B cell (primary cell): ENCODE data around the gene SUMO2. TPM values are rescaled to one million over a fixed set of nuclear protein-coding genes. Genes with fewer than 3 reads are reported as not detected.

ENCODE experiments used
- ATAC-seq: fragments of 200-7000 bp; cut with Tn5 transposase; one replicate; pipeline ENCODE4 v1.10.0; 2021; ENCODE audit warnings: low read depth, mild to moderate bottlenecking, moderate number of reproducible peaks, moderate library complexity
- CTCF ChIA-PET: fragments of 350-600 bp; sonication (Branson Sonifier 250); formaldehyde crosslinking; loops from one replicate; lab custom pipeline; 2021; ENCODE audit warnings: antibody characterized with exemption, inconsistent platforms; lab: Charles Lee
- POLR2A ChIA-PET: fragments of 350-600 bp; sonication (Branson Sonifier 250); formaldehyde crosslinking; loops from one replicate; lab custom pipeline; 2021; ENCODE audit warnings: antibody characterized with exemption; lab: Charles Lee
- DNase-seq: peaks from one replicate; pipeline ENCODE4 v3.0.0; 2013
- H2AFZ ChIP-seq: 2 replicates; pipeline ENCODE4 v1.6.1; 2012; ENCODE audit warnings: mild to moderate bottlenecking, low read depth, low read length; ENCODE audit not compliant: insufficient read depth, poor library complexity, severe bottlenecking
- H3K27ac ChIP-seq, 2 donors: 1 replicate in 1 of 2; 2 replicates in 1 of 2; pipeline ENCODE4 v1.5.1; 2012 to 2013; ENCODE audit warnings: low read length in 2 of 2, mild to moderate bottlenecking in 2 of 2, moderate library complexity in 1 of 2
- H3K27me3 ChIP-seq, 4 experiments: fragments of 200-600 bp in 1 of 4; sonication (generic) in 1 of 4; replicated peaks in 1 of 4; 1 replicate in 2 of 4; 2 replicates in 2 of 4; pipeline versions ENCODE4 v1.6.1 to v1.7.0; 2013 to 2016; ENCODE audit warnings: low read length in 3 of 4, mild to moderate bottlenecking in 2 of 4, mixed read lengths in 1 of 4, moderate library complexity in 1 of 4; ENCODE audit not compliant: insufficient read depth in 4 of 4, control insufficient read depth in 3 of 4; ENCODE audit errors: control extremely low read depth in 1 of 4
- H3K36me3 ChIP-seq, 2 experiments: replicated peaks in 1 of 2; 1 replicate in 1 of 2; 2 replicates in 1 of 2; pipeline versions ENCODE4 v1.6.1 to v1.7.1; 2013; ENCODE audit warnings: low read length in 1 of 2; ENCODE audit not compliant: insufficient read depth in 2 of 2, control insufficient read depth in 1 of 2; ENCODE audit errors: control extremely low read depth in 1 of 2, extremely low read depth in 1 of 2
- H3K4me1 ChIP-seq, 2 donors: fragments of 200-600 bp in 1 of 2; sonication (generic) in 1 of 2; 1 replicate in 1 of 2; 2 replicates in 1 of 2; pipeline versions ENCODE4 v1.5.1 to v1.6.1; 2013 to 2017; ENCODE audit warnings: low read length in 2 of 2; ENCODE audit not compliant: control insufficient read depth in 2 of 2, insufficient read depth in 2 of 2
- H3K4me2 ChIP-seq: replicated peaks from 2 replicates; pipeline ENCODE3; 2012; ENCODE audit warnings: mild to moderate bottlenecking, low read depth, low read length; ENCODE audit not compliant: poor library complexity, severe bottlenecking
- H3K4me3 ChIP-seq, 5 experiments: fragments of 200-600 bp in 1 of 5; sonication (generic) in 1 of 5; 1 replicate in 3 of 5; 2 replicates in 2 of 5; pipeline versions ENCODE4 v1.5.1 to v1.7.0; 2011 to 2016; ENCODE audit warnings: low read length in 4 of 5, mild to moderate bottlenecking in 4 of 5, low read depth in 2 of 5, control low read depth in 1 of 5, moderate library complexity in 1 of 5; ENCODE audit not compliant: insufficient read depth in 1 of 5; ENCODE audit errors: control extremely low read depth in 1 of 5, extremely low read depth in 1 of 5
- H3K79me2 ChIP-seq: fragments of 200-600 bp; sonication (generic); one replicate; pipeline ENCODE4 v1.6.0; 2016; ENCODE audit warnings: low read length; ENCODE audit not compliant: control insufficient read depth, insufficient read depth
- H3K9ac ChIP-seq: fragments of 200-600 bp; sonication (generic); 2 replicates; pipeline ENCODE4 v1.6.1; 2017; ENCODE audit warnings: mild to moderate bottlenecking, low read length, moderate library complexity
- H3K9me3 ChIP-seq, 3 donors: one replicate each; pipeline versions ENCODE4 v1.6.1 to v1.7.1; 2013; ENCODE audit warnings: low read length in 2 of 3; ENCODE audit not compliant: control insufficient read depth in 2 of 3, insufficient read depth in 1 of 3; ENCODE audit errors: control extremely low read depth in 1 of 3
- H4K20me1 ChIP-seq: 2 replicates; pipeline ENCODE4 v1.6.0; 2012; ENCODE audit warnings: mild to moderate bottlenecking, low read length; ENCODE audit not compliant: insufficient read depth, control insufficient read depth, poor library complexity, severe bottlenecking
- H3K27ac Mint-ChIP-seq: one replicate; pipeline ENCODE4 v1.8.0; 2021; ENCODE audit warnings: mixed read lengths
- H3K27me3 Mint-ChIP-seq: one replicate; pipeline ENCODE4 v1.8.0; 2021; ENCODE audit warnings: mixed read lengths
- H3K4me1 Mint-ChIP-seq: one replicate; pipeline ENCODE4 v1.8.0; 2021; ENCODE audit warnings: mixed read lengths
- H3K4me3 Mint-ChIP-seq: one replicate; pipeline ENCODE4 v1.8.0; 2021; ENCODE audit warnings: mixed read lengths
- H3K9me3 Mint-ChIP-seq: one replicate; pipeline ENCODE4 v1.8.0; 2022; ENCODE audit warnings: mixed read lengths; ENCODE audit not compliant: insufficient read depth
- EZH2 ChIP-seq: IDR thresholded peaks from 2 replicates; pipeline ENCODE4 v1.6.1; 2012; ENCODE audit warnings: borderline replicate concordance, low read depth, mild to moderate bottlenecking, moderate library complexity, low read length; ENCODE audit not compliant: insufficient read depth, poor library complexity, severe bottlenecking
- WGBS: methylation state at CpG from one replicate; pipeline ENCODE4 v1.1.5; 2013; ENCODE audit warnings: missing lambda C conversion rate; ENCODE audit not compliant: insufficient coverage; 5-methylcytosine and 5-hydroxymethylcytosine counted together
- intact Hi-C: fragments of 100-400 bp; cut with micrococcal nuclease; formaldehyde crosslinking; loops from one replicate; pipeline ENCODE4 v1.10.0; 2022
- polyA plus RNA-seq: library from polyadenylated mRNA; depleted of rRNA; stranded (reverse); fragments of >200 nt; gene quantifications from 2 replicates; pipeline ENCODE4 v1.2.3, GENCODE V29; 2012
- total RNA-seq, 2 donors: library from RNA; stranded (reverse); fragments of 120-200 nt in 1 of 2; gene quantifications; 1 replicate in 1 of 2; 2 replicates in 1 of 2; pipeline versions ENCODE4 v1.2.3 to v1.2.4, GENCODE V29; 2013 to 2022
- TF ChIP-seq, protein P1 (sequence below): fragments of 200-600 bp; IDR thresholded peaks from one replicate; pipeline ENCODE4 v1.8.0; 2022; ENCODE audit warnings: antibody characterized with exemption, mild to moderate bottlenecking

The SUMO2 gene
- total and polyA plus RNA-seq, 2 donors (not counting 1 experiment from before 2014, with no cell fraction given) = 35.1 to 229 TPM

DNA sequence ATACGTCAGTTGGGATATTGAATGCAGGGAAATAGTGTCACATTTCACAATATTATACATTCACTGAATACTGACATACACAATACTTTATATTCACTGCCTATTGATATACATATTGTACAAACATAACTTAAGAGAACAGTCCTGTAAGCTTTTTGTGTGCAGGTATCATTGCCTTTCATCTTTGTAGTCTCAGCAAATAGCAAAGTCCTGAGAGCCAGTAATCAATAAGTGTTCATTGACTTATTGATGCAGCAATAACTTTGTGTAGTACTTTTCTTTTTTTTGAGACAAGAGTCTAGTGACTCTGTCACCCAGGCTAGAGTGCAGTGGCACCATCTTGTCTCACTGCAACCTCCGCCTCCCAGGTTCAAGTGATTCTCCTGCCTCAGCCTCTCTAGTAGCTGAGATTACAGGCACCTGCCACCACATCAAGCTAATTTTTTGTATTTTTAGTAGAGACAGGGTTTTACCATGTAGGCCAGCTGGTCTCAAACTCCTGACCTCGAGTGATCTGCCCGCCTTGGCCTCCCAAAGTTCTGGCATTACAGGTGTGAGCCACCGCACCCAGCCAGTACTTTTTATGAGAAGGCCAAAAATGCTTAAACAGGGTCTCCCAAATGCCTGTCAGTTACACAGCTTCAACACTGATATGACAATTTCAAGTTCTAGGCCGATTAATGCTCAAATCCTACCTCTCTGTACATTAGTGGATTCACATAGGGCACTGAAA, 17.3 kb upstream of the SUMO2 start:
- H3K9me3 Mint-ChIP-seq = no peaks in the 10 kb centered on the region
- no peaks in the 10 kb centered on the region for H3K27me3 ChIP-seq
- peaks cover 0 to 7% of the 10 kb centered on the region in 2 donors for H3K4me1 ChIP-seq
- peaks cover 8% of the 10 kb centered on the region for H3K4me1 Mint-ChIP-seq
- no peak overlapping the region for H3K9ac ChIP-seq
- H3K27ac Mint-ChIP-seq = no peak overlapping the region
- no peak overlapping the region for H3K4me2 ChIP-seq
- H3K79me2 ChIP-seq = peaks cover 9% of the 10 kb centered on the region
- ChIA-PET CTCF (interaction anchor here (0.8 to 8.7 kb wide), 10 partner anchors 12 to 238 kb away, joined by 3 to 249 read pairs (median 7); partner anchors contain the start of genes ARMC7, GGA3, HID1 and MRPS7), POLR2A (no interaction called here)
- no peaks in the 10 kb centered on the region for H4K20me1 ChIP-seq
- no peaks in the 10 kb centered on the region for H3K36me3 ChIP-seq
- 100% methylated on average over 3 of the region's 6 CpGs for WGBS
- intact Hi-C loops = loop anchor here (10.0 kb wide), 1 partner anchor 155 kb away; the partner anchor contains the start of genes ATP5PD and KCTD2
- H2AFZ ChIP-seq = no peak overlapping the region
- H3K27ac ChIP-seq = no peak overlapping the region
- DNase-seq = no peak
- H3K4me3 Mint-ChIP-seq = no peak overlapping the region
- TF ChIP-seq, protein P1, sequence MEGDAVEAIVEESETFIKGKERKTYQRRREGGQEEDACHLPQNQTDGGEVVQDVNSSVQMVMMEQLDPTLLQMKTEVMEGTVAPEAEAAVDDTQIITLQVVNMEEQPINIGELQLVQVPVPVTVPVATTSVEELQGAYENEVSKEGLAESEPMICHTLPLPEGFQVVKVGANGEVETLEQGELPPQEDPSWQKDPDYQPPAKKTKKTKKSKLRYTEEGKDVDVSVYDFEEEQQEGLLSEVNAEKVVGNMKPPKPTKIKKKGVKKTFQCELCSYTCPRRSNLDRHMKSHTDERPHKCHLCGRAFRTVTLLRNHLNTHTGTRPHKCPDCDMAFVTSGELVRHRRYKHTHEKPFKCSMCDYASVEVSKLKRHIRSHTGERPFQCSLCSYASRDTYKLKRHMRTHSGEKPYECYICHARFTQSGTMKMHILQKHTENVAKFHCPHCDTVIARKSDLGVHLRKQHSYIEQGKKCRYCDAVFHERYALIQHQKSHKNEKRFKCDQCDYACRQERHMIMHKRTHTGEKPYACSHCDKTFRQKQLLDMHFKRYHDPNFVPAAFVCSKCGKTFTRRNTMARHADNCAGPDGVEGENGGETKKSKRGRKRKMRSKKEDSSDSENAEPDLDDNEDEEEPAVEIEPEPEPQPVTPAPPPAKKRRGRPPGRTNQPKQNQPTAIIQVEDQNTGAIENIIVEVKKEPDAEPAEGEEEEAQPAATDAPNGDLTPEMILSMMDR = no peak
- TF ChIP-seq EZH2 = no peak
- H3K27me3 Mint-ChIP-seq = no peaks in the 10 kb centered on the region
- H3K4me3 ChIP-seq = no peak overlapping the region
- no peak for ATAC-seq
- no peaks in the 10 kb centered on the region for H3K9me3 ChIP-seq

DNA sequence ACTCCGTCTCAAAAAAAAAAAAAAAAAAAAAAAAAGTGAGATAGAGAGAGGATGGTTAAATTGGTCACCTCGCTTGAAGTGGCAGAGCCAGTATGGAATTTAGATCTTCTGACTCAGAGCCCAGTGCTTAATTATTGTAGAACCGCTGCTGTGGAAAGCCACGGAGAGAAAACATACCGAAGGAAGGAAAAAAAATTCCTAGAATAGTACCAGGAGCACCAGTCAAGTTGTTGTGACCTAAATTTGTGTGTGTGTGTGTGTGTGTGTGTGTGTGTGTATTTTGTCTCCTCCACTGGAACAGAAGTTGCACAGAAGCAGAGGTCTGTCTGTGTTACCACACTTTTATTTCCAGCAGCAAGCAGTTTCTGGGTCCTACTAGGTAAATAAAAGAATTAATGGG, 12.1 kb upstream of the SUMO2 start:
- ChIA-PET CTCF (no interaction called here), POLR2A (no interaction called here)
- Mint-ChIP-seq H3K4me3 (no peak overlapping the region), H3K4me1 (no peaks in the 10 kb centered on the region), H3K27me3 (no peaks in the 10 kb centered on the region), H3K27ac (no peak overlapping the region), H3K9me3 (no peaks in the 10 kb centered on the region)
- WGBS = 88% methylated on average over 4 of the region's 5 CpGs
- no peak overlapping the region for H3K4me2 ChIP-seq
- no peak overlapping the region for H2AFZ ChIP-seq
- H3K4me1 ChIP-seq = no peaks in the 10 kb centered on the region
- TF ChIP-seq EZH2 = no peak
- TF ChIP-seq, protein P1 = no peak
- no peaks in the 10 kb centered on the region for H3K79me2 ChIP-seq
- DNase-seq (no peak), ATAC-seq (no peak)
- H3K9me3 ChIP-seq = no peaks in the 10 kb centered on the region
- intact Hi-C loops = no loop called here
- no peaks in the 10 kb centered on the region for H3K36me3 ChIP-seq
- H3K27ac ChIP-seq = no peak overlapping the region
- no peak overlapping the region for H3K4me3 ChIP-seq
- H3K9ac ChIP-seq = no peak overlapping the region
- no peaks in the 10 kb centered on the region for H3K27me3 ChIP-seq
- H4K20me1 ChIP-seq = no peaks in the 10 kb centered on the region
